GM21367 (cell line): Measurements from ENCODE around the gene TADA2B.

Experiments used
- ATAC-seq: cut with Tn5 transposase; IDR thresholded peaks from one replicate; pipeline ENCODE4 v1.9.1; 2021; ENCODE audit not compliant: unreplicated experiment

TADA2B gene

DNA sequence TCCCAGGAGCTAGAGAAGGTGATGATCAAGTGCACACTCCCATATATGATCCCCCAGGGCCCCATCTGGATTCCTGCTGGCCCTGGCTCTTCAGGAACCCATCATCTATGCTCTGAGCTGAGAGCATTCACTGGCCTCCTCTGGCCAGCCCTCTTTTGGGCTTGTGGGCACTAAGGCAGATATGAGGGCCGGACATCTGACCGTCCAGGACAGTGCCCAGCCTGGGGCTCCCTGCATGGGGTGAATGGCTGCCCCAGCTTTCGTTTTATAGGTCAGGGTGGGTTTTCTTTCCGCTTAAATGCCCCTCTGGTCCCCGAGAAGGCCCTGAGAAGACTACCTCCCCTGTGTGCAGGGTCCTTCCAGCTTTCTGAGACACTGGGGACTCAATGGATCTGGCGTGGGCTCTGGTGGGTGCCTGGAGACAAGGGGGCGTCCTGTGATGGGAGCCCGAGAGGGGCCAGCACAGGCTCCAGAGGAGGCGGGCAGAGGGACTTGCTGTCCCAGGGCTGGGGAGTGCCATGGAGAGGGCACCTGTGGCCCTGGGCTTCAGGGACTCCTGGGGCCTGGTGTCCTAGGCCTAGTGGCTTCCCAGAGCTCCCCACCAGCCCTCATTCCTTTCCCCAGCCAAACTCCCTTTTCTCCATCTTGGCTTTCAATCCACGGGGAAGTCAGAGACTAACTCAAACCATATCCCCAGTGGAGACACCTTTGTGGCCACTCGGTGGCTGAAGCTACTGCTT is 64.2 kb downstream of the TADA2B start:
- no peak for ATAC-seq
